SK-N-SH (cell line): ENCODE results near the gene UMOD. TPM values are rescaled to one million over a fixed set of nuclear protein-coding genes. Genes with fewer than 3 reads are reported as not detected.

Experiments
- CTCF ChIA-PET: fragments of 300-600, 350-600 bp; formaldehyde crosslinking; extraction: SDS; loops from one replicate; lab custom pipeline; 2021; lab: Yijun Ruan, JAX
- POLR2A ChIA-PET: fragments of 350-600 bp; sonication (Branson Sonifier 250); formaldehyde crosslinking; extraction: SDS; loops from one replicate; lab custom pipeline; 2020; ENCODE audit warnings: antibody characterized with exemption, inconsistent platforms; lab: Yijun Ruan, JAX
- DNase-seq: peaks from one replicate; pipeline ENCODE4 v3.0.0; 2012
- H2AFZ ChIP-seq: fragments of 200-600 bp; sonication (generic); 2 replicates; pipeline ENCODE4 v1.8.1; 2016; ENCODE audit warnings: antibody characterized with exemption, mild to moderate bottlenecking, low read depth
- H3F3A ChIP-seq: fragments of 200-600 bp; sonication (generic); replicated peaks from 2 replicates; pipeline ENCODE3; 2016; ENCODE audit warnings: antibody characterized with exemption, mild to moderate bottlenecking; ENCODE audit not compliant: insufficient read depth
- H3K27ac ChIP-seq, 2 experiments: fragments of 200-500 bp in 1 of 2; fragments of 200-600 bp in 1 of 2; sonication (Bioruptor generic) in 1 of 2; sonication (generic), shearing (Covaris generic) in 1 of 2; 2 replicates each; pipeline versions ENCODE4 v1.5.1 to v1.6.1; 2014 to 2016; ENCODE audit warnings: low read depth in 2 of 2, inconsistent platforms in 1 of 2, low read length in 1 of 2, mild to moderate bottlenecking in 1 of 2, mixed read lengths in 1 of 2
- H3K27me3 ChIP-seq: fragments of 200-600 bp; sonication (generic), shearing (Covaris generic); 2 replicates; pipeline ENCODE4 v1.6.1; 2016; ENCODE audit warnings: mixed run types; ENCODE audit not compliant: insufficient read depth
- H3K36me3 ChIP-seq, 2 experiments: fragments of 200-500 bp in 1 of 2; fragments of 200-600 bp in 1 of 2; sonication (Bioruptor generic) in 1 of 2; sonication (generic) in 1 of 2; replicated peaks in 1 of 2; 2 replicates each; pipeline versions ENCODE3 to v1.5.1; 2014 to 2016; ENCODE audit warnings: low read length in 1 of 2, mild to moderate bottlenecking in 1 of 2; ENCODE audit not compliant: insufficient read depth in 2 of 2, control insufficient read depth in 1 of 2
- H3K4me1 ChIP-seq, 2 experiments: fragments of 200-500 bp in 1 of 2; fragments of 200-600 bp in 1 of 2; sonication (Bioruptor generic) in 1 of 2; sonication (generic), shearing (Covaris generic) in 1 of 2; 2 replicates each; pipeline versions ENCODE4 v1.5.1 to v1.6.1; 2014 to 2016; ENCODE audit warnings: low read depth in 1 of 2, low read length in 1 of 2, mixed run types in 1 of 2; ENCODE audit not compliant: insufficient read depth in 2 of 2, control insufficient read depth in 1 of 2
- H3K4me2 ChIP-seq: fragments of 200-600 bp; sonication (generic), shearing (Covaris generic); 2 replicates; pipeline ENCODE4 v1.6.1; 2017; ENCODE audit warnings: mixed run types
- H3K4me3 ChIP-seq, 2 experiments: fragments of 200-500 bp in 1 of 2; fragments of 200-600 bp in 1 of 2; sonication (Bioruptor generic) in 1 of 2; sonication (generic), shearing (Covaris generic) in 1 of 2; 2 replicates each; pipeline versions ENCODE4 v1.5.1 to v1.8.1; 2014 to 2016; ENCODE audit warnings: low read depth in 2 of 2, inconsistent platforms in 1 of 2, low read length in 1 of 2, mild to moderate bottlenecking in 1 of 2, mixed read lengths in 1 of 2, moderate library complexity in 1 of 2
- H3K79me2 ChIP-seq: fragments of 200-600 bp; sonication (generic); 2 replicates; pipeline ENCODE4 v1.8.1; 2017; ENCODE audit warnings: mild to moderate bottlenecking; ENCODE audit not compliant: insufficient read depth
- H3K9ac ChIP-seq: fragments of 200-600 bp; sonication (generic); 2 replicates; pipeline ENCODE4 v1.6.1; 2017; ENCODE audit warnings: mixed run types
- H3K9me2 ChIP-seq: fragments of 200-600 bp; sonication (generic); 2 replicates; pipeline ENCODE4 v1.6.1; 2017; ENCODE audit warnings: mixed run types
- H3K9me3 ChIP-seq: fragments of 200-600 bp; sonication (generic); 2 replicates; pipeline ENCODE4 v1.6.1; 2017; ENCODE audit warnings: mixed run types, mild to moderate bottlenecking, moderate library complexity
- H4K20me1 ChIP-seq: fragments of 200-600 bp; sonication (generic); 2 replicates; pipeline ENCODE4 v1.6.1; 2017; ENCODE audit warnings: mild to moderate bottlenecking, mixed run types; ENCODE audit not compliant: insufficient read depth
- ELF1 ChIP-seq: IDR thresholded peaks from 2 replicates; pipeline ENCODE4 v1.4.0; 2012
- FOXJ3 ChIP-seq: sonication (generic); formaldehyde crosslinking; IDR thresholded peaks from 2 replicates; pipeline ENCODE4 v1.5.1; 2020; ENCODE audit warnings: mild to moderate bottlenecking, missing genetic modification reagents
- GATA2 ChIP-seq: sonication (generic); formaldehyde crosslinking; IDR thresholded peaks from 2 replicates; pipeline ENCODE4 v1.5.0; 2020; ENCODE audit warnings: mild to moderate bottlenecking, missing genetic modification reagents
- MEF2A ChIP-seq: IDR thresholded peaks from 2 replicates; pipeline ENCODE4 v1.4.0; 2012; ENCODE audit warnings: low read depth, borderline replicate concordance
- MXI1 ChIP-seq: IDR thresholded peaks from 2 replicates; pipeline ENCODE4 v1.6.1; 2012; ENCODE audit warnings: mild to moderate bottlenecking, low read depth, low read length, improper control_type of control experiment
- RFX5 ChIP-seq: IDR thresholded peaks from 2 replicates; pipeline ENCODE4 v1.6.1; 2012; ENCODE audit warnings: mild to moderate bottlenecking, improper control_type of control experiment, low read length
- RXRA ChIP-seq: IDR thresholded peaks from 2 replicates; pipeline ENCODE4 v1.4.0; 2012; ENCODE audit warnings: low read depth, mild to moderate bottlenecking, borderline replicate concordance
- WGBS: methylation state at CpG from one replicate; pipeline ENCODE4 v1.1.6; 2017; ENCODE audit warnings: low lambda C conversion rate; 5-methylcytosine and 5-hydroxymethylcytosine counted together
- polyA plus RNA-seq, 3 experiments: library from polyadenylated mRNA; depleted of rRNA; stranded (reverse); fragments of >200 nt; gene quantifications; 2 replicates each; pipeline ENCODE4 v1.2.3, GENCODE V29; 2012
- TF ChIP-seq, protein P1 (sequence below): fragments of 150-350 bp; IDR thresholded peaks from 2 replicates; pipeline ENCODE4 v1.6.1; 2017; ENCODE audit warnings: antibody characterized with exemption, low read length, low read depth, borderline replicate concordance
- TF ChIP-seq, protein P2 (sequence below): IDR thresholded peaks from 2 replicates; pipeline ENCODE4 v1.4.0; 2012; ENCODE audit warnings: low read depth, borderline replicate concordance
- TF ChIP-seq, protein P3 (sequence below): IDR thresholded peaks from 2 replicates; pipeline ENCODE4 v1.4.0; 2012; ENCODE audit warnings: low read depth, borderline replicate concordance

UMOD gene
- polyA plus RNA-seq, 1 of the 3 experiments (the other 2 are of a cell fraction): not detected

DNA sequence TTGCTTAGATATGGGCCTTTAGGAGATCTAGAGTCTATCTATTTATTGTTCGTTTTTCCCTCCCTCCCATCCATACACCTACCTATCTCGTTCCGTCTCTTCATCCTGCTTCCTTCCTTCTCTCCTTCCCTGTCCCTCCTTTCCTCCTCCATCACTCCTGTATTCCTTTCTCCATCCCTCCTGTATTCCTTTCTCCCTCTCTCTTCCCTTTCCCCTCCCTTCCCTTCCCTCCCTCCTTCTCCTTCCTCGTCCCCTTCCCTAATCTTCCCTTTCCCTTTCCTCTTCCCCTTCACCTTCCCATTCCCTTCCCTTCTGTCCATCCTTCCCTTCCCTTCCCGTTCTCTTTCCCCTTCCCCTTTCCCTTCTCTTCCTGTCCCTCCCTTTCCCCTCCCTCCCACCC, 35.8 kb downstream of the UMOD start:
- Histone ChIP-seq H3K4me3 (no peak overlapping the region), H3K27me3 (no peaks in the 10 kb centered on the region), H3K4me2 (no peak overlapping the region), H3K9me3 (no peaks in the 10 kb centered on the region), H2AFZ (no peak overlapping the region), H4K20me1 (no peaks in the 10 kb centered on the region), H3K9ac (no peak overlapping the region), H3K27ac (no peak overlapping the region), H3K4me1 (no peaks in the 10 kb centered on the region), H3F3A (no peaks in the 10 kb centered on the region), H3K9me2 (no peaks in the 10 kb centered on the region), H3K36me3 (no peaks in the 10 kb centered on the region), H3K79me2 (no peaks in the 10 kb centered on the region)
- TF ChIP-seq MEF2A (no peak), ELF1 (no peak)
- TF ChIP-seq, protein P1, sequence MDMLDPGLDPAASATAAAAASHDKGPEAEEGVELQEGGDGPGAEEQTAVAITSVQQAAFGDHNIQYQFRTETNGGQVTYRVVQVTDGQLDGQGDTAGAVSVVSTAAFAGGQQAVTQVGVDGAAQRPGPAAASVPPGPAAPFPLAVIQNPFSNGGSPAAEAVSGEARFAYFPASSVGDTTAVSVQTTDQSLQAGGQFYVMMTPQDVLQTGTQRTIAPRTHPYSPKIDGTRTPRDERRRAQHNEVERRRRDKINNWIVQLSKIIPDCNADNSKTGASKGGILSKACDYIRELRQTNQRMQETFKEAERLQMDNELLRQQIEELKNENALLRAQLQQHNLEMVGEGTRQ: no peak
- TF ChIP-seq, protein P2, sequence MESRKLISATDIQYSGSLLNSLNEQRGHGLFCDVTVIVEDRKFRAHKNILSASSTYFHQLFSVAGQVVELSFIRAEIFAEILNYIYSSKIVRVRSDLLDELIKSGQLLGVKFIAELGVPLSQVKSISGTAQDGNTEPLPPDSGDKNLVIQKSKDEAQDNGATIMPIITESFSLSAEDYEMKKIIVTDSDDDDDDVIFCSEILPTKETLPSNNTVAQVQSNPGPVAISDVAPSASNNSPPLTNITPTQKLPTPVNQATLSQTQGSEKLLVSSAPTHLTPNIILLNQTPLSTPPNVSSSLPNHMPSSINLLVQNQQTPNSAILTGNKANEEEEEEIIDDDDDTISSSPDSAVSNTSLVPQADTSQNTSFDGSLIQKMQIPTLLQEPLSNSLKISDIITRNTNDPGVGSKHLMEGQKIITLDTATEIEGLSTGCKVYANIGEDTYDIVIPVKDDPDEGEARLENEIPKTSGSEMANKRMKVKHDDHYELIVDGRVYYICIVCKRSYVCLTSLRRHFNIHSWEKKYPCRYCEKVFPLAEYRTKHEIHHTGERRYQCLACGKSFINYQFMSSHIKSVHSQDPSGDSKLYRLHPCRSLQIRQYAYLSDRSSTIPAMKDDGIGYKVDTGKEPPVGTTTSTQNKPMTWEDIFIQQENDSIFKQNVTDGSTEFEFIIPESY: no peak
- 8% methylated on average over 5 of the region's 5 CpGs for WGBS
- ChIA-PET POLR2A (no interaction called here), CTCF (interaction anchor here (1.2 to 1.6 kb wide), 2 partner anchors 16 to 409 kb away, joined by 5 to 10 read pairs; no protein-coding TSS in a partner anchor)
- DNase-seq: no peak

DNA sequence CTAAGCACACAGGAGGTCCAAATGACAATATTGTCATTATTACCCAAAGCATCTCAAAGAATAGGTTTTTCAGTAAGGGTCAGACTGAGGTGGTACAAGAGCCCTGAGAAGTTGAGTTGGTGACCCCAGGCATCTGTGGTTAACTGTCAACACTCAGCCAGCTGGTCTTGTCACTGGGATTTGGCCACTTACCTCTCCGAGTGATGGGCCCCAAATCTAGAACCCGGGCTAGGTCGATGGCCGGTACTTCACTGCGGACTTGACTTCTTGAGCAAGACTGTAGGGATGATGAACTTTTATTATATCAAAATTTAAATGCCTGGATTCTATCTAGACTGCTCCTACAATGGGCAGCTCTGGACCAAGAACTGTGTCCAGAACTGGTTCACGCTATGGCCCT, 36.8 kb downstream of the UMOD start:
- DNase-seq: no peak
- Histone ChIP-seq H3K9me3 (no peaks in the 10 kb centered on the region), H3K4me1 (no peaks in the 10 kb centered on the region), H3K79me2 (no peaks in the 10 kb centered on the region), H3K9ac (no peak overlapping the region), H3K36me3 (no peaks in the 10 kb centered on the region), H3K27ac (no peak overlapping the region), H3K27me3 (no peaks in the 10 kb centered on the region), H4K20me1 (no peaks in the 10 kb centered on the region), H3F3A (no peaks in the 10 kb centered on the region), H3K4me2 (no peak overlapping the region), H3K4me3 (no peak overlapping the region), H3K9me2 (no peaks in the 10 kb centered on the region), H2AFZ (no peak overlapping the region)
- POLR2A ChIA-PET: no interaction called here
- TF ChIP-seq MXI1: no peak
- CTCF ChIA-PET: interaction anchor here (1.0 to 1.8 kb wide), 3 partner anchors 12 to 409 kb away, joined by 3 to 9 read pairs (median 4); no protein-coding TSS in a partner anchor
- WGBS: 37% methylated on average over 6 of the region's 6 CpGs

DNA sequence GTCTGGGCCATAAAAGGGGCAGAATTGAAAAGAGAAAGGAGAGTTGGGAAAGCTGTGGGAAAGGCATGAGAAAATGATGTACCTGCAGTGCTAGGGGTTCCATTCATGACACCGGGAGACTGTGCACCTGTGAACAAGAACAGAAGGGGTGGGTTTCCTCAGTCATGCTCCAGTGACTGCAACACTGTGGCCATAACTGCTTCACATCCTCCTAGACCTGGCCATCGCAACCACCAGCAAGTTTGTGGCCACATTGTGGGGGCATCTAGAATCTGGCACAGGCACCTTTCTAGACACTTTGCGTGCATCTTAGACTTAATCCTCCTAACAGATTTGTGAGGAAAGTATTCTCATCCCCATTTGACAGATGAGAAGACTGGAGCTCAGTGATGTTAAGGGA, 37.9 kb downstream of the UMOD start:
- Histone ChIP-seq H4K20me1 (no peaks in the 10 kb centered on the region), H3K36me3 (no peaks in the 10 kb centered on the region), H3F3A (no peaks in the 10 kb centered on the region), H3K4me1 (no peaks in the 10 kb centered on the region), H3K27me3 (no peaks in the 10 kb centered on the region), H3K9ac (no peak overlapping the region), H3K79me2 (no peaks in the 10 kb centered on the region), H3K4me3 (no peak overlapping the region), H3K9me2 (no peaks in the 10 kb centered on the region), H3K4me2 (no peak overlapping the region), H2AFZ (no peak overlapping the region), H3K27ac (no peak overlapping the region), H3K9me3 (no peaks in the 10 kb centered on the region)
- 25% methylated on average over 3 of the region's 3 CpGs for WGBS
- no peak for DNase-seq
- ChIA-PET CTCF (interaction anchor here (1.7 to 4.6 kb wide), 3 partner anchors 14 to 415 kb away, joined by 4 to 32 read pairs (median 9); no protein-coding TSS in a partner anchor), POLR2A (no interaction called here)
- TF ChIP-seq MEF2A (no peak), RFX5 (no peak), RXRA (no peak), FOXJ3 (CRISPR knock-in tag) (no peak), GATA2 (CRISPR knock-in tag) (no peak)
- TF ChIP-seq, protein P1: no peak
- TF ChIP-seq, protein P3, sequence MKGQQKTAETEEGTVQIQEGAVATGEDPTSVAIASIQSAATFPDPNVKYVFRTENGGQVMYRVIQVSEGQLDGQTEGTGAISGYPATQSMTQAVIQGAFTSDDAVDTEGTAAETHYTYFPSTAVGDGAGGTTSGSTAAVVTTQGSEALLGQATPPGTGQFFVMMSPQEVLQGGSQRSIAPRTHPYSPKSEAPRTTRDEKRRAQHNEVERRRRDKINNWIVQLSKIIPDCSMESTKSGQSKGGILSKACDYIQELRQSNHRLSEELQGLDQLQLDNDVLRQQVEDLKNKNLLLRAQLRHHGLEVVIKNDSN: no peak
